Skeletal muscle cell (primary cell): ENCODE measurements around the gene LRRC8C.
A peak's percentile ranks its signal among the peaks of the same experiment; 100 is the strongest.
"Not testable (repeated sequence)": the region's sequence is repeated elsewhere in the genome, so short reads cannot be mapped to it uniquely, and the experiment has no call there.

ENCODE experiments used
- DNase-seq: peaks from one replicate; pipeline ENCODE4 v3.0.0-alpha.2; 2010; ENCODE audit warnings: low read depth
- H3K4me3 ChIP-seq: 2 replicates; pipeline ENCODE4 v1.5.1; 2011; ENCODE audit warnings: low read depth, mild to moderate bottlenecking, control low read depth, low read length, moderate library complexity

Gene LRRC8C

DNA sequence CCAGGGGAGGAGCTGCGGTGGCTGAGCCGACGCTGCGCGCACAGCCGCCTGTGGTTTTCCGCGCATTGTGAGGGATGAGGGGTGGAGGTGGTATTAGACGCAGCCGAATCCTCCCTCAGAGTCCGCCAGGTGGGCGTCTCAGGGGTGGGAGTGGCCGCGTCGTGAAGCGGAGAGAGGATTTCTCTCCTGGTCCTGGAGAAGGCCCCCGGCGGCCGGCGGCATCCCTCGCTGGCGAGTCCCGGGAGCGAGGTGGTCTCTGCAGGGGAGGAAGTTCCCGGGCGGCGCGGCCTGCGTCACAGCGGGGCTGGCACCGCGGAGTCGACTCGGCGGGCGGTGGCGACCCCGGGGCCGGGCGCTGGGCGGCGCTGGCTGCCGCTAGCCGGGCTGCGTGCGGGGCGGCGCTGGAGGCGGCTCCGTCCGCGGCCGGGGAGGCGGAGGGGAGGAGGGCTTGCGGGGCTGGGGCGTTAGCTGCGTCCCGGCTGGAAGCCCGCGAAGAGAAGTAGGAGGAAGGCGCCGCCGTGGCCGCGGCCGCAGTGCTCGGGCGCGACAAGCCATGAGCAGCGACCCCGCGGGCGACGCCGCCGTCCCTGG lies at the start of gene LRRC8C:
TSS of gene LRRC8C (plus strand) at position 464 of the 591 bp plus-strand sequence. CDS start 53,354 bp downstream, outside the sequence.
- DNase-seq, result peak; percentile 30
- peak within 1 kb of the TSS; percentile 83 for H3K4me3 ChIP-seq

DNA sequence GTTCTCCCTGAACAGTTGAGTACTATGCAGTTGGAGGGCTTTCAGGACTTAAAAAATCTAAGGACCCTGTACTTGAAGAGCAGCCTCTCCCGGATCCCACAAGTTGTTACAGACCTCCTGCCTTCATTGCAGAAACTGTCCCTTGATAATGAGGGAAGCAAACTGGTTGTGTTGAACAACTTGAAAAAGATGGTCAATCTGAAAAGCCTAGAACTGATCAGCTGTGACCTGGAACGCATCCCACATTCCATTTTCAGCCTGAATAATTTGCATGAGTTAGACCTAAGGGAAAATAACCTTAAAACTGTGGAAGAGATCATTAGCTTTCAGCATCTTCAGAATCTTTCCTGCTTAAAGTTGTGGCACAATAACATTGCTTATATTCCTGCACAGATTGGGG lies 48.7 kb upstream of the LRRC8C start:
- no peak overlapping the region for H3K4me3 ChIP-seq

DNA sequence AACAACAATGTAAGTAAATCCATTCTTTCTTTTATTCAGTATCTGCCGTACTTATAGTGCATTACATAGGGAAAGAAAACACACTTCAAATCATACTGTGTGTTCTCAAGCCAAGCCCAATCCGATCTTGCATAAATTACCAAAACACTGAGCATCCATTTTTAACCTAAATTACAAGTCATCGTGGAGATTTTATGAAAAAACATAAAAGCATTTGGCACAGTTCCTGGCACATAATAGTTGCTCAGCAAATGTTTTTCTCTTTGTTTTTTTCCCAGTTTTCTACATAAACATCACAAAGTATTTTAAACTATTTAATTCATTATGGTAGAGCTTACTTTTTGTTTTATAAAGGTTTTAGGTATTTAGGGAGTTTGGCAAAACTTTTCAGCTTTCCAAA lies 48.1 kb upstream of the LRRC8C start:
- DNase-seq, result no peak
- no peak overlapping the region for H3K4me3 ChIP-seq

More for the DNA sequence above, 48.7 kb upstream of the LRRC8C start:
- no peak for DNase-seq

DNA sequence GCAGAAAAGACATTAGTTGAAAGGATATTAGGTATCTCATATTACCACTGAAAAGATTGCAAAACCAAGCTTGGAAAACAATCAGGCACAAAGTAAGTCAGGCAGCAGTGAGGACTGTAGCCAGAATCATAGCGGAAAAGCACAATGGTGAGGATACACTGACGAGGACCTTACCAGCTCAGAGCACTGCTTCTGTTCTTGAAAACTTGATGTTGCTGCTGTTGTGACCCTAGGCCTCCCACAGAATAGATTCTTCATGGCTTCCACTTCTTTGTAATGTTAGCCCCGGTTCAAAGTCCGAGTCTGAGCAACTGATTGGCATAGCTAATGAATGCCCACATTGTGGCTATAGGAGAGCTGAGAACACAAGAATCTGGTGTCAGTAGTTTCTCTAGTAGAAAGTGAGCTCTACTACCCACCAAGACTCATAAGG lies 45.2 kb upstream of the LRRC8C start:
- no peak for DNase-seq
- H3K4me3 ChIP-seq, result no peak overlapping the region

DNA sequence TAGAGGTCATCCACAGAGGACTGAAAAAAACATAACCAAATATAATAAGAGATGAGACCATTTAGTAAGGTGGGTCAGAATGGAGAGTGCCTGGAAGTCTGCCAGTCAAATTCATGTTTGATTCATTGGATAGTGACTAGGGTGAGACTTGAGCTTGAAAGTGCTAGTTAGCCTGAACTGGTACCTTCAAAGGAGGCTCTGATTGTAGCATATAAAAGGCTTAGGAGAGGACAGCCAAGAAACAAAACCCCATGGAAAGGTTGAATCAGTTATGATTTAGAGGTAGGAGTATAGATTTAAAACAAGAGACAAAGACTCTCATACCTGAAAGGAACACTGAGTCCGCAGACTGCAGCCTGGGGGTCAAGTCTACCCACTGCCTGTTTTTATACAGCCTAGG lies 44.4 kb upstream of the LRRC8C start:
- DNase-seq, result no peak
- H3K4me3 ChIP-seq, result no peak overlapping the region

DNA sequence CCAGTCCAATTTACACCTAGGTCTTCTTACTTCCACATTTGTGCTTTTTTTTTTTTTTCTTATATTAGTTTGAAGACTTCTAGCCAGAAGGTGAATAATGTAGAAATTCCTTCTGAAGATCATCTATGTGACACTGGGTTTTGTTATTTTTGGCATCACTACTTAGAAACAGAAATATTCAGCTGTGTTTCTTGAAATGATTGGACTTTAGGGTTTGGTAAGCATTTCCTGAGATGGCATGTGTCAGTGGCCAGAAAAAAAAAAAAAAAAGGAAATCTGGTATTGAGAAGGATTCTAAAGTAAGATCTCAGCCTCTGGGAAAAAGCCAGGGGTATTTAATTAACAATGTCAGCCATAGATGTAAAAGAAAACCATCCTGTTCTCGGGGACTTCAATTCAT lies 43.4 kb upstream of the LRRC8C start:
- peak; percentile 22 for DNase-seq
- H3K4me3 ChIP-seq, result no peak overlapping the region

DNA sequence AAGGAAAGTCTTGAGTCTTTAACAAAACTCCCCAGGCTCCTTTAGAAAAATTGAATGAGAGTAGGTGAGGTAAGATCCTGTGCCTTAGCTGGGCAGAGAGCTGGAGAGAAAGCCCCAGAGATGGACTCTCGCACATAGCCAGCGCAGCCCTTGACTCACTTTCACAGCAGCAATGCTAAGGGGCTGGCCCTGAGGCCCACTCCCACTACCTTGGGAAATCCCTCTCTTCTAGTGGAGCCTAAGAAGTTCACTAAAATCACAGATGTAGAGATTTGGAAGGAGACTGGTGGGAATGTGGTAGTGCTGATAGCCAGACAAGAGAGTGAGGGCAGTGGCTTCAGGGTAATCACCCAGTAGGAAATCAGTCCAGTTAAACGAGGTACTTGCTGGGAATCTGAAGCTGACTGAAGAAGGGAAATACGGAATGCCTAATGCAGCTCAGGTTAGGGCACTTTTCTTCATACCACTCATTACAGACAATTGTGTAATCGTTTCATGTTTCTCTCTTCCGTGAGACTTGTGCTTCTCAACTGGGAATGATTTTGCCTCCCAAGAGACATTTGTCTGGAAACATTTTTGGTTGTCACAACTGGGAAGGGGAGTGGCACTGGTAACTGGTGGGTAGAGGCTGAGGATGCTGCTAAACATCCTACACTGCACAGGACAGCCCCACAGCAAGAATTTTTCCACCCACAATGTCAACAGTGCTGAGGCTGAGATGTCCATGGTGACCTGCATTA lies 42.4 kb upstream of the LRRC8C start:
- no peak for DNase-seq
- no peak overlapping the region for H3K4me3 ChIP-seq

DNA sequence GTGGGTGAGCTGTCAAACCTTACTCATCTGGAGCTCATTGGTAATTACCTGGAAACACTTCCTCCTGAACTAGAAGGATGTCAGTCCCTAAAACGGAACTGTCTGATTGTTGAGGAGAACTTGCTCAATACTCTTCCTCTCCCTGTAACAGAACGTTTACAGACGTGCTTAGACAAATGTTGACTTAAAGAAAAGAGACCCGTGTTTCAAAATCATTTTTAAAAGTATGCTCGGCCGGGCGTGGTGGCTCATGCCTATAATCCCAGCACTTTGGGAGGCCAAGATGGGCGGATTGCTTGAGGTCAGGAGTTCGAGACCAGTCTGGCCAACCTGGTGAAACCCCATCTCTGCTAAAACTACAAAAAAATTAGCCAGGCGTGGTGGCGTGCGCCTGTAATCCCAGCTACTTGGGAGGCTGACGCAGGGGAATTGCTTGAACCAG lies 40.0 kb upstream of the LRRC8C start:
- not testable (repeated sequence) for DNase-seq

DNA sequence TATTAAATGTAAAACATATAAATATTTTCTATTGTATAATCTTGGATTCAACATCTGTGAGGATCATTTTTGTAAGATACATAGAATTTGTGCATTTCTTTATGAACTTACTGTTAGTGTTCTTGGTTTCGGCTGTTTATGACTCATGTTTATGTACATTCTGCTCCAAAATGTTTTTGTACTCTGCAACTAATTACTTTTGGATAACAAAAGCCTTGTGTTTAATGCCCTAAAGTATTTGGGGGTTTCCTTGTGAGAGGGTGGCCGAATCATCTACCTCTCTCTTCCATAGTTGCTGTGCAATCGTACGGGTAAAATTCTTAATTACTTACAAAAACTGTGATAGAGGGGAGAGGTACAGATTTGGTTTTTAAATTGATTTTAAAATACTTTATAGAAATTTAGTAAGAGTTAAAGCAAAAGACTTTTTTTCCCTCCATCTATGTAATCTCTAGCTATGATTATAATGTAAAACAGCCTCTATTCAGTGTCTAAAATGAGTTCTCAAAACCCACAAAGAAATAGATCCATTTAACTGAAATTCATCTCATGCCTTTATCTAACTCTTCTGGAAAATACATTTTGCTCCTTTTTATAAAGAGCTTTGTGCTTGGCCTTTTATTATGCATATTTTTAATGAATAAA lies 38.7 kb upstream of the LRRC8C start:
- DNase-seq, result no peak
- no peak overlapping the region for H3K4me3 ChIP-seq

More for the DNA sequence above, 40.0 kb upstream of the LRRC8C start:
- H3K4me3 ChIP-seq, result not testable (repeated sequence)

DNA sequence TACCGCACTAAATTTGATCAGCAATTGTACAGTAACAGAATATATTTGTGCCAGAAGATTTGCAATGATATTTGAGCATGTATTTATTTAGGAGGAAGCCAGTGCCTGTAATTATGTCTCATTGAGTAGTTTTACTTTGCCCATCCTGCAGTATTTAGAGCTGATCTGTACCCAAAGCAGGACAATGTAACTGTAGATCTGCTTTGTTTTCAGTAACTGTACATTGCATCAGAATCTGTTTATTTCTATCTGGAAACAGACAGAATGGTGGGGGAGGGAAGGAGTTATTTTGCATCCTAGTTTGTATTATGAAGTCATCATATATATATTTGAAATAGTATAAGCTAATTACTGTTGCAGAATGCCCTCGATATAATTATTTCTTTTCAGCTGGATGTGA lies 36.2 kb upstream of the LRRC8C start:
- no peak overlapping the region for H3K4me3 ChIP-seq
- no peak for DNase-seq

DNA sequence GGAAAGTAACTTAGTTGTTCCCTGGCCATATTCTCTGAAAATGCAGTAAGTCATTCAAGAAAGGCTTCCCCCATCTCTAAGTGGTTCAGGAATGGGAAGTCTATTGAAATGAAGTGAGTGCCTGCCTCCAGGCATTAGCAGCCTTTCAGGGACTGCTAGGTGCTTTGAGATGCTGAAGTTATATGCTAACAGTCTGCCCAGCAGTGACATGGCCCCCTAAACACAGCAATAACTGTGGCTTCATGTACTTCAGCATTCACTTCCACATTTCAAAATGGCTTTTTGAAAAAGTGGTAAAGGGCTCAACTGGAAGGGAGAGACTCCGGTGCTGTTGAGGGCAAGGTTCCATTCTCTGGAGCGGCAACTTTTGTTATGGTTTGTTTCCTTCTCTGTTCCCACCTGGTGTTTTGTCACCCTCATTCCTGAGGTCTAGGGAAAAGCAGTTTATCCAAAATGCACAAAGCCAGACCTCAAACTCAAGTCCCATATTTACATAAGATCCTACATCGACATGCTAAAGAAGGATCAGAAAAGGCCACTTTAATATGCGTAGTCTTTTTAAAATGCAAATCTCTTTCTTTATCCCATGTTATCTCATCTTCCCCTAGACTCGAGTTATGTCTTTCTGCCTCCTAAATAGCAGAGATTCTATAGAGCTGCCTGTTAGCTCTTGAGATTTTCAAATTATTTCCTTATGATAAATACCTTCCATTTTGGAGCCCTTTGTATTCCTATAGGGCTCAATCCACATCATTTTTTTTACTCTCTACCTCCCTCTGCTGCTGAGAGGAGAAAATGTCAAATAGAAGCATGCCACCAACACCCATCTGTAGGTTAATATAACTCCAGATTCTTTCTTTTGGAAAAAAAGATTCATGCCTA lies 34.2 kb upstream of the LRRC8C start:
- no peak for DNase-seq
- no peak overlapping the region for H3K4me3 ChIP-seq

DNA sequence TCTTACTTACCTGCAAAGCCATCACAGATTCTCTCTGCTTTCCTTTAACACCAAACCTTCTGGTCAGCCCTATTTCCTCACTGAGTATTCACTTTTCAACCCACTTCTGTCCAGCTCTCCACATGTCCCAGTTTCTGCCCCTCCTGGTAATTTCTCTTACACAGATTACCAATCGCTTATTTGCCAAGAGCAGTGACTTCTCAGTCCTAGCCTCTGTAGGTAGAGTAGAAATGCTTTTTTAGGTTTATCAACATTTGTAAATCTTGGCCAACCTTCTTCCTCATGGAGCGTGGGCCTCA lies 33.6 kb upstream of the LRRC8C start:
- DNase-seq, result no peak
- no peak overlapping the region for H3K4me3 ChIP-seq

DNA sequence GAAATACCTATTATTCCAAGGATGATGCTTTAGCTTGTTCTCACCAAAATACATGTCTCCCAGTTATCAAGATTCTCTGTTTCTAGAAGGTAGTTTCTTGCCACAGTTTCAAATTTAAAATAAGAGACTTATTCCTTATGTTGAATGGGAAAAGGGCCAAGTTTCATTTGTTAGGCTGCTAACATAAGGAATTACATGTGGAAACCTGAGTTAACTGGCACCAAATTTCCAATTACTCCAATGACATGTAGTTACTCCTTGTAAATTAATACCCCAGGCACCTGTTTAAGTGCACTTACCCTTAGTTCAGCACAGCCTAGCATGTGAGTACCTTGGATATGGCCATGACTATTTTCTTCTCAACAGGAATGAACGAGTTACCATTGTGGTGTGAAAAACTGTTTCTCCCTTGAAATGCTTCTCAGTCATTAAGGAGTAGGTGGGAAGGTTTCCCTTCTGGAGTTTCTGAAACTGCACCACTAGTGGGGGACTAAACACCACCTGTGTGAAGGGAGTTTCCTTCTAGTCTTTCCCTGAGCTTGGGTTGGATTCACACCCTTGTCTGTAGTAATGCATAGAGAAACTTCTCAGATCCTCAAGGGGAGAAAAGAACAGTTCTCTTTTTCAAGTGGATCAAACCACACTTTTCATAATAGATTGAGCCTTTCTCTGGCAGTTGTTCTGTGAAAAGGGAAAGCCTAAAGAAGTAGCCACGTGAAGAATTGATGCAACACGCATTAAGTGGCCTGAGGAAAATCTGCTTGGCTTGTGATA lies 32.3 kb upstream of the LRRC8C start:
- no peak overlapping the region for H3K4me3 ChIP-seq
- DNase-seq, result no peak

DNA sequence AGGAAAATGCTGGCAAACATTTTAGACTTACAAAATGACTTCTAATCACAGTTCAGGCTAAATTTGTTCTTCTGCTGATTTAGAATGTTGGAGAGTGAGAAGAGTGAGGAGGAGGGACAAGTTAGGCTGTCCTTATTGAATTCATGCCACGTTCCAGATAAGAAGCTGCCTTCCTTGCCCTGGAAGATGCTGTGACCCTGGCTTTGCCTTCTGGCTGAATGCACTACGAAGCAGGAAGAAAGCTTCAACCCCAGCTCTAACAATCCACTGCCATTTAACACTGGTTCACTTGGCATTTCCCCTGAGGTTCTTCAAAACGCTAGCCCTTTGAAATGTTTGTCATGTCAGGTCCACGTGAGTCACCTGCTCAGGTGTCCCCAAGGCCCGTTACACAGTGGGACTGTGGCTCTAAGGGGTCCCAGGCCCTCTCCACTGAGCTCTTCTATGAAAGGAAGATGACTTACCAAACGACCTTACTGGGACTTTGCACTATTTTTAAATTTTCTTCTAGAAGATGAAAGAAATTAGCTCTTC lies 30.0 kb upstream of the LRRC8C start:
- no peak overlapping the region for H3K4me3 ChIP-seq
- DNase-seq, result no peak

DNA sequence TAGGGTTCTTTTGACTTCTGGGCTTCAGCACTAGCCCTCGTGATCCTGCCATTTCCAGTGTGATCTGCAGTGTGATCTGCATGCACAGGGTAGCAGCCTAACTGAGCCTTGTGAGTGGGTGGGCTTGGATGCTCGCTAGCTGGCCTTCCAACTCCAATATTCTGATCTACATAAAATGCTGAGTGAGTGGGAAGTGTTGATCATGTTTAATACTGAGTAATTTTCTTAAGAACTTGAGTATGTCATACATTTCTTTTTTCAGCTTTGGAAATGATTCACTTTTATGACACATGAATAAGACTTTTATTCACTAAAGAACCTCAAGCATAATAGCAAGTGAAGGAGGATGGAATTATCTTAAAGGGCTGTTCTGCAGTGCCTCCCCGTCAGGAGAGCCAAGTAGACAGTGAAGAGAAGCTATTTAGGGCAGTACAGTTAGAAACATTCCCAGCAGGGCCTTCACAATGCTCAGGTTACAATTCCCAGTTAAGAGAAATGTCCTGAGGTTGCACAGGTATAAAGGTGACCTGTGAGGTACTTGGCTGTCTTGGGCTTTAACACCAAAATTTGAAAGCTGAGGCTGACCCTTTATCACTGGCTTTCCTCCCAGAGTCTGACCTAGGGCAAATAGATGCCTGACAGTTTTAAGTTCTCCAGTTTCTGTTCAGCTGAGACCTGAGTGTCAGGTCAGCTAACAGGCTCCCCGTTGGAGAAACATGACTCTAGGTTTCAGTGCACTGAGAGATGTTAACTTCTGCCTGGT lies 29.1 kb upstream of the LRRC8C start:
- DNase-seq, result peak; percentile 8
- H3K4me3 ChIP-seq, result no peak overlapping the region

DNA sequence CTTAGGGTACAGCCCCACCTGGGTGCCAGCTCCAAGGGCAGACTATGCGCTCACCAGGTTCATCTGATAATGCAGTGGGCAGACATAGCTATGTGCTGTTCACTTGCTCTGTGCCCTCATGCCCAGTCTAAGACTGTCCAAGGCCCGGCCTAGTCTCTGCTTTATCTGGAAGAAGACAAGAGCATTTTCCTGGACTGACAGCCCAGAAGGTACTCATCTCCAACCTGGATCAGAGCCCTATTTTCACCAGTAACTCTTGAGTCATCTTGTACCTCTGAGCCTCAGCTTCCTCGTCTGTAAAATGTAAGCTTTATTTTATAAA lies 28.5 kb upstream of the LRRC8C start:
- no peak overlapping the region for H3K4me3 ChIP-seq
- no peak for DNase-seq

DNA sequence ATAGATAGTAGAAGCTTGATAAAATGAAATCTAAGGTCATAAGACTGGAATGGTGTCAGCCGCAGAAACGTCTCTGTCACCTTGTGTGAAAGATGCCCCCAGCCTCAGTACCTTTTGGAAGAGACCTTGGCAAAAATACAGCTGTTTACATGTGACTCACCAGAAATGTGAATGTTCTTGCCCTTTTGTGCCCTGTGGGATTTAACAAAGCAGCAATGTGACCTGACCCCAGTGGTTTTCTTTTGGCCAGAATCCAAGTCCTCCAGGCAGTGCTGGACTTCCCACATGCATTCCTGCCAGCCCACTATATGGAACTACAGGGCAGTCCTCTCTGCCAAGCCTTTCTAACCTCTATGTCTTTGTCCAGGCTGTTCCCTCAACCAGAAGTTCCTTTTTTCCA lies 27.2 kb upstream of the LRRC8C start:
- DNase-seq, result peak; percentile 73
- H3K4me3 ChIP-seq, result no peak overlapping the region

DNA sequence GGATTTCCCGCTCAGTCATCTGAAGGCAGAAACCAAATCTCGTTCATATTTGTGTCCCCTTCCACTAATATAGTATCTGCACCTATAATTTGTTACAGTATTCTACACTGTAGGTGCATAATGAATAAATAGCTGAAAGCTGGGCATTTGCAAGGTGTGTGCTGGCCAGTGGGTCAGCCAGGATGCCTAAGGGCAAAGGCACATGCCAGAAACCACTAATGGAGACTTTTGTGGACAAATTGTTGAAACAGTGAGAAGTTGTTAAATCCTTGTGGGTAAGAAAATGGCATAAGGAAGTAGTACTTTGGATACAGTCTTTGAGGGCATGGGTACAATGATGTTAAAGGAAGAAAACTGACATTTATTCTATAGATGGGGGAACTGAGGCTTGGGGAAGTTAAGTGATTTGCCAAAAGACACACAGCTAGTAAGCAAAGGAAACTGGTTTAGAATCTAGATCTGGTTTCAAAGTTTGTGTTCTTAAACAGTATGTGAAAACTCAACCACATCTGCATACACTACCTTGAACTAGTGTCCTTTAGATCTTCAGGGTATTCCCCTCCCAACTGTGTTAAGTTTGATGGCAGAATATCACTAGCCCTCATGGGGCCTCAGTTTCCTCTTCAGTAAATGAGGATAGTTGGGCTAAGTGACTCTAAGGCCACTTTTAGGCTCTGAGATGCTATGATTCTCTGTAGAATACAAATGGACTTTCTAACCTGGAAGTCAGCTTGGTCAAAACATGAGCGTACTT lies 26.5 kb upstream of the LRRC8C start:
- no peak for DNase-seq
- no peak overlapping the region for H3K4me3 ChIP-seq
